ENCODE measurements around the gene QRFP.

- no peak for TF ChIP-seq POLR2A (IDR thresholded peaks at IDR 0.05)
- no peak for TF ChIP-seq CTCF (IDR thresholded peaks at IDR 0.05)
- TF ChIP-seq EP300 (IDR thresholded peaks at IDR 0.05): no peak
Measured at GRCh38 chr9:130883479-130883878, 13.1 kb downstream of the QRFP start.

All from ovary (tissue), 3 donors.